NCI-H526 (cell line): Measurements from ENCODE around the gene TMEM63A.
A peak's percentile ranks its signal among the peaks of the same experiment; 100 is the strongest.

ENCODE experiments used
- DNase-seq, 2 experiments: peaks; one replicate each; lab custom pipeline; 2025; lab: John Stamatoyannopoulos, UW

Gene TMEM63A

GRCh38 chr1:225885336-225885735 lies 3.2 kb upstream of the TMEM63A start:
- no peak for DNase-seq

- DNase-seq: no peak
Measured at GRCh38 chr1:225883616-225884265, 1.6 kb upstream of the TMEM63A start.

GRCh38 chr1:225882694-225883615 lies 775 bp upstream of the TMEM63A start:
- DNase-seq: peak in 1 of 2 experiments; percentile 57

GRCh38 chr1:225881081-225881958 lies 860 bp downstream of the TMEM63A start:
- DNase-seq: peak in 1 of 2 experiments; percentile 40

GRCh38 chr1:225880636-225881035 lies 1.5 kb downstream of the TMEM63A start:
- peak; percentile 75 to 82 for DNase-seq

GRCh38 chr1:225880222-225880588 lies 2.0 kb downstream of the TMEM63A start:
- peak; percentile 57 to 61 for DNase-seq

- peak; percentile 68 to 82 for DNase-seq
Measured at GRCh38 chr1:225879521-225880221, 2.5 kb downstream of the TMEM63A start.

GRCh38 chr1:225878282-225878681 lies 3.9 kb downstream of the TMEM63A start:
- peak in 1 of 2 experiments; percentile 2 for DNase-seq

GRCh38 chr1:225877580-225877979 lies 4.6 kb downstream of the TMEM63A start:
- peak in 1 of 2 experiments; percentile 34 for DNase-seq

- no peak for DNase-seq
Measured at GRCh38 chr1:225876900-225877510, 5.2 kb downstream of the TMEM63A start.

GRCh38 chr1:225875044-225875815 lies 7.0 kb downstream of the TMEM63A start:
- peak in 1 of 2 experiments; percentile 5 for DNase-seq

GRCh38 chr1:225874431-225874830 lies 7.7 kb downstream of the TMEM63A start:
- no peak for DNase-seq

GRCh38 chr1:225873281-225873850 lies 8.8 kb downstream of the TMEM63A start:
- no peak for DNase-seq

- DNase-seq: no peak
Measured at GRCh38 chr1:225872075-225872430, 10.1 kb downstream of the TMEM63A start.

- DNase-seq: no peak
Measured at GRCh38 chr1:225871359-225872074, 10.7 kb downstream of the TMEM63A start.

- no peak for DNase-seq
Measured at GRCh38 chr1:225870911-225871310, 11.3 kb downstream of the TMEM63A start.

- no peak for DNase-seq
Measured at GRCh38 chr1:225868631-225869330, 13.4 kb downstream of the TMEM63A start.

- DNase-seq: no peak
Measured at GRCh38 chr1:225866981-225867380, 15.2 kb downstream of the TMEM63A start.
